Tibial artery (tissue), 4 donors: ENCODE data around the gene SLC9A4.
"Not testable (repeated sequence)": the region's sequence is repeated elsewhere in the genome, so short reads cannot be mapped to it uniquely, and the experiment has no call there.

ENCODE experiments used
- DNase-seq, 2 donors: peaks; one replicate each; pipeline ENCODE4 v3.0.0-alpha.2; 2019
- H3K27ac ChIP-seq, 2 donors: fragments of 200-600 bp; sonication (generic) in 1 of 2; 1 replicate in 1 of 2; 2 replicates in 1 of 2; pipeline ENCODE4 v1.5.1; 2018 to 2019; ENCODE audit warnings: mild to moderate bottlenecking in 1 of 2
- H3K27me3 ChIP-seq, 2 donors: fragments of 200-600 bp; sonication (generic) in 1 of 2; one replicate each; pipeline versions ENCODE4 v1.5.1 to v1.6.0; 2016 to 2019
- H3K36me3 ChIP-seq, 3 donors: fragments of 200-600 bp; sonication (generic) in 2 of 3; one replicate each; pipeline ENCODE4 v1.5.1; 2016 to 2019; ENCODE audit warnings: mild to moderate bottlenecking in 2 of 3
- H3K4me1 ChIP-seq, 4 donors: fragments of 200-600 bp; sonication (generic) in 2 of 4; 1 replicate in 3 of 4; 2 replicates in 1 of 4; pipeline ENCODE4 v1.5.1; 2016 to 2019
- H3K4me3 ChIP-seq, 2 donors: fragments of 200-600 bp; sonication (generic) in 1 of 2; 1 replicate in 1 of 2; 2 replicates in 1 of 2; pipeline ENCODE4 v1.5.1; 2018 to 2019; ENCODE audit warnings: mild to moderate bottlenecking in 2 of 2
- H3K9me3 ChIP-seq, 3 donors: fragments of 200-600 bp; sonication (generic) in 1 of 3; one replicate each; pipeline ENCODE4 v1.5.1; 2016 to 2019
- intact Hi-C: fragments of 100-400 bp; cut with DNase I; formaldehyde crosslinking; loops from one replicate; pipeline ENCODE4 v1.15.0; 2023; ENCODE audit warnings: low total_unique reads
- TF ChIP-seq, protein P1 (sequence below), 2 experiments: fragments of 200-600 bp in 1 of 2; fragments of 450-650 bp in 1 of 2; IDR thresholded peaks; one replicate each; pipeline ENCODE4 v1.5.1; 2017 to 2019; ENCODE audit warnings: antibody characterized with exemption in 2 of 2, mild to moderate bottlenecking in 1 of 2, moderate library complexity in 1 of 2

The SLC9A4 gene

GRCh38 chr2:102550151-102550550 is 77.1 kb downstream of the SLC9A4 start:
- no peak for DNase-seq
- H3K4me1 ChIP-seq, result no peaks in the 10 kb centered on the region
- no peak overlapping the region for H3K27ac ChIP-seq
- no peak overlapping the region for H3K4me3 ChIP-seq
- no peaks in the 10 kb centered on the region for H3K27me3 ChIP-seq
- TF ChIP-seq, protein P1, sequence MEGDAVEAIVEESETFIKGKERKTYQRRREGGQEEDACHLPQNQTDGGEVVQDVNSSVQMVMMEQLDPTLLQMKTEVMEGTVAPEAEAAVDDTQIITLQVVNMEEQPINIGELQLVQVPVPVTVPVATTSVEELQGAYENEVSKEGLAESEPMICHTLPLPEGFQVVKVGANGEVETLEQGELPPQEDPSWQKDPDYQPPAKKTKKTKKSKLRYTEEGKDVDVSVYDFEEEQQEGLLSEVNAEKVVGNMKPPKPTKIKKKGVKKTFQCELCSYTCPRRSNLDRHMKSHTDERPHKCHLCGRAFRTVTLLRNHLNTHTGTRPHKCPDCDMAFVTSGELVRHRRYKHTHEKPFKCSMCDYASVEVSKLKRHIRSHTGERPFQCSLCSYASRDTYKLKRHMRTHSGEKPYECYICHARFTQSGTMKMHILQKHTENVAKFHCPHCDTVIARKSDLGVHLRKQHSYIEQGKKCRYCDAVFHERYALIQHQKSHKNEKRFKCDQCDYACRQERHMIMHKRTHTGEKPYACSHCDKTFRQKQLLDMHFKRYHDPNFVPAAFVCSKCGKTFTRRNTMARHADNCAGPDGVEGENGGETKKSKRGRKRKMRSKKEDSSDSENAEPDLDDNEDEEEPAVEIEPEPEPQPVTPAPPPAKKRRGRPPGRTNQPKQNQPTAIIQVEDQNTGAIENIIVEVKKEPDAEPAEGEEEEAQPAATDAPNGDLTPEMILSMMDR (IDR thresholded peaks at IDR 0.05), result no peak
- H3K9me3 ChIP-seq, result peaks cover 5 to 17% (median 16%) of the 10 kb centered on the region in 3 donors
- intact Hi-C loops, result no loop called here
- no peaks in the 10 kb centered on the region for H3K36me3 ChIP-seq

- TF ChIP-seq, protein P1 (IDR thresholded peaks at IDR 0.05), result no peak
- Histone ChIP-seq H3K4me3 (no peak overlapping the region), H3K4me1 (no peaks in the 10 kb centered on the region), H3K27me3 (no peaks in the 10 kb centered on the region), H3K36me3 (no peaks in the 10 kb centered on the region), H3K9me3 (peaks cover 5 to 17% (median 16%) of the 10 kb centered on the region in 3 donors), H3K27ac (no peak overlapping the region)
- no peak for DNase-seq
- intact Hi-C loops, result no loop called here
Measured at GRCh38 chr2:102551329-102552096, 78.5 kb downstream of the SLC9A4 start.

DNA sequence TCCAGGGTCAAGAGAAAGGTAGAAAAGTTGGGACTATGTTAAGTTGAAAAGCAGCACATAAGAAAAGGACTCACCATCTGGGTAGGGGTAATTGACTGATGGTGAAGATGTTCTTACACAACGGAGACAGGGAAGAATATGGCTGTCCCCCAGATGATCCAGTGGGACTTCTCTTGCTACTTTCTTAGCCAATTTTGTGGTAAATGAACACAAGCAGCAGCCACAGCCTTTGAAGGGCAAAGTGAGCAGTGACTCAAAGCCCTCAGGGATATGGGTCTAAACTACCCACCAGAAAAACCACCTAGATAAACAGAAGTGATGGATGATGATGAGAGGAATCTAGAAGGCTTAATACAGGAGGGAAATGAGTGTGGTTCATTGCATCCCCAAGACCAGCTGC is 80.6 kb downstream of the SLC9A4 start:
- no peak for DNase-seq
- Histone ChIP-seq H3K27ac (no peak overlapping the region), H3K36me3 (no peaks in the 10 kb centered on the region), H3K27me3 (no peaks in the 10 kb centered on the region), H3K9me3 (peaks cover 5 to 15% (median 10%) of the 10 kb centered on the region in 3 donors), H3K4me1 (no peaks in the 10 kb centered on the region), H3K4me3 (no peak overlapping the region)
- TF ChIP-seq, protein P1 (IDR thresholded peaks at IDR 0.05), result no peak
- intact Hi-C loops, result no loop called here

GRCh38 chr2:102558463-102558862 is 85.4 kb downstream of the SLC9A4 start:
- H3K9me3 ChIP-seq, result no peaks in the 10 kb centered on the region
- H3K27ac ChIP-seq, result no peak overlapping the region
- DNase-seq, result no peak
- intact Hi-C loops, result no loop called here
- TF ChIP-seq, protein P1 (IDR thresholded peaks at IDR 0.05), result no peak
- H3K36me3 ChIP-seq, result no peaks in the 10 kb centered on the region
- no peak overlapping the region for H3K4me3 ChIP-seq
- H3K4me1 ChIP-seq, result no peaks in the 10 kb centered on the region
- H3K27me3 ChIP-seq, result no peaks in the 10 kb centered on the region

DNA sequence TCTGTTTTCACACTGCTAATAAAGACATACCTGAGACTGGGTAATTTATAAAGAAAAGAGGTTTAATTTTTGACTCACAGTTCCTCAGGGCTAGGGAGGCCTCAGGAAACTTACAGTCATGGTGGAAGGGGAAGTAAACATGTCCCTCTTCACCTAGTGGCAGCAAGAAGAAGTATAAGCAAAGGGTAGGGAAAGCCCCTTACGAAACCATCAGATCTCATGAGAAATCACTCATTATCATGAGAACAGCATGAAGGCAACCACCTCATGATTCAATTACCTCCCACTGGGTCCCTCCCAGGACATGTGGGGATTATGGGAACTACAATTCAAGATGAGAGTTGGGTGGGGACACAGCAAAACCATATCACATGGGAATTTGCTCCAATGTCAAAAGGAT is 89.5 kb downstream of the SLC9A4 start:
- not testable (repeated sequence) for H3K27ac ChIP-seq

GRCh38 chr2:102575888-102576287 is 102.9 kb downstream of the SLC9A4 start:
- TF ChIP-seq, protein P1 (IDR thresholded peaks at IDR 0.05), result no peak
- DNase-seq, result no peak
- H3K36me3 ChIP-seq, result no peaks in the 10 kb centered on the region
- intact Hi-C loops, result no loop called here
- no peak overlapping the region for H3K4me3 ChIP-seq
- H3K27me3 ChIP-seq, result no peaks in the 10 kb centered on the region
- no peaks in the 10 kb centered on the region for H3K4me1 ChIP-seq
- peaks cover 0 to 8% (median 0%) of the 10 kb centered on the region in 3 donors for H3K9me3 ChIP-seq
- no peak overlapping the region for H3K27ac ChIP-seq

More for the DNA sequence above, 89.5 kb downstream of the SLC9A4 start:
- H3K4me1 ChIP-seq, intact Hi-C loops, H3K9me3 ChIP-seq, DNase-seq, H3K36me3 ChIP-seq, H3K4me3 ChIP-seq, H3K27me3 ChIP-seq: not testable (repeated sequence)
